HCT116 (cell line): ENCODE measurements around the gene ABCA6.

ENCODE experiments used
- CBX3 ChIP-seq: IDR thresholded peaks from 2 replicates; pipeline ENCODE4 v1.6.1; 2012; ENCODE audit warnings: low read depth
- EZH2 ChIP-seq: fragments of 200-600 bp; sonication (generic); IDR thresholded peaks from 2 replicates; pipeline ENCODE4 v1.6.1; 2017; ENCODE audit warnings: antibody characterized with exemption, mixed run types
- POLR2A ChIP-seq: IDR thresholded peaks from 2 replicates; pipeline ENCODE4 v1.7.0; 2011; ENCODE audit warnings: borderline replicate concordance; ENCODE audit not compliant: insufficient read depth, insufficient read length; ENCODE audit errors: extremely low read depth
- SP1 ChIP-seq: IDR thresholded peaks from 2 replicates; pipeline ENCODE4 v1.6.1; 2012; ENCODE audit warnings: low read depth
- TF ChIP-seq, protein P1 (sequence below), 3 experiments: fragments of 200-600 bp in 1 of 3; sonication (generic) in 1 of 3; IDR thresholded peaks in 2 of 3; conservative IDR thresholded peaks in 1 of 3; 2 replicates each; pipeline ENCODE4 v1.5.1; 2012 to 2017; ENCODE audit warnings: low read depth in 2 of 3, low read length in 2 of 3, antibody characterized with exemption in 1 of 3, borderline replicate concordance in 1 of 3, control low read depth in 1 of 3, mild to moderate bottlenecking in 1 of 3, mixed read lengths in 1 of 3, mixed run types in 1 of 3, moderate library complexity in 1 of 3; ENCODE audit not compliant: insufficient read depth in 1 of 3

GRCh38 chr17:69046121-69046807 lies 95.4 kb downstream of the ABCA6 start:
- TF ChIP-seq CBX3 (no peak), EZH2 (no peak), POLR2A (no peak), SP1 (no peak)
- TF ChIP-seq, protein P1, sequence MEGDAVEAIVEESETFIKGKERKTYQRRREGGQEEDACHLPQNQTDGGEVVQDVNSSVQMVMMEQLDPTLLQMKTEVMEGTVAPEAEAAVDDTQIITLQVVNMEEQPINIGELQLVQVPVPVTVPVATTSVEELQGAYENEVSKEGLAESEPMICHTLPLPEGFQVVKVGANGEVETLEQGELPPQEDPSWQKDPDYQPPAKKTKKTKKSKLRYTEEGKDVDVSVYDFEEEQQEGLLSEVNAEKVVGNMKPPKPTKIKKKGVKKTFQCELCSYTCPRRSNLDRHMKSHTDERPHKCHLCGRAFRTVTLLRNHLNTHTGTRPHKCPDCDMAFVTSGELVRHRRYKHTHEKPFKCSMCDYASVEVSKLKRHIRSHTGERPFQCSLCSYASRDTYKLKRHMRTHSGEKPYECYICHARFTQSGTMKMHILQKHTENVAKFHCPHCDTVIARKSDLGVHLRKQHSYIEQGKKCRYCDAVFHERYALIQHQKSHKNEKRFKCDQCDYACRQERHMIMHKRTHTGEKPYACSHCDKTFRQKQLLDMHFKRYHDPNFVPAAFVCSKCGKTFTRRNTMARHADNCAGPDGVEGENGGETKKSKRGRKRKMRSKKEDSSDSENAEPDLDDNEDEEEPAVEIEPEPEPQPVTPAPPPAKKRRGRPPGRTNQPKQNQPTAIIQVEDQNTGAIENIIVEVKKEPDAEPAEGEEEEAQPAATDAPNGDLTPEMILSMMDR (IDR thresholded peaks at IDR 0.05 in 2 of 3, conservative IDR thresholded peaks at IDR 0.05 in 1 of 3; ENCODE audit: borderline replicate concordance in 1 of 3, insufficient read depth in 1 of 3, low read depth in 2 of 3, low read length in 2 of 3) = no peak
